DMS53 treated with DMSO at 0.1 percent for 48 hours (cell line): ENCODE results near the gene CHD9NB.
A peak's percentile ranks its signal among the peaks of the same experiment; 100 is the strongest.
"Not testable (repeated sequence)": the region's sequence is repeated elsewhere in the genome, so short reads cannot be mapped to it uniquely, and the experiment has no call there.

Experiments
- DNase-seq: peaks from one replicate; lab custom pipeline; 2025; ENCODE audit not compliant: unreplicated experiment; lab: John Stamatoyannopoulos, UW

The CHD9NB gene

GRCh38 chr16:53058441-53058840 is 5.7 kb upstream of the CHD9NB start:
- DNase-seq, result no peak

GRCh38 chr16:53057658-53058057 is 5.0 kb upstream of the CHD9NB start:
- DNase-seq, result no peak

GRCh38 chr16:53056392-53056881 is 3.7 kb upstream of the CHD9NB start:
- no peak for DNase-seq

- no peak for DNase-seq
Observed at GRCh38 chr16:53055541-53056391, 3.1 kb upstream of the CHD9NB start.

- peak; percentile 84 for DNase-seq
Observed at GRCh38 chr16:53054670-53055485, 2.2 kb upstream of the CHD9NB start, which contains the start of gene CHD9. CHD9 (plus strand) TSS chr16:53054991; CDS start chr16:53156090, 101,099 bp downstream.

GRCh38 chr16:53053967-53054669 is 1.4 kb upstream of the CHD9NB start:
- no peak for DNase-seq

GRCh38 chr16:53051255-53051654 is 1.4 kb downstream of the CHD9NB start:
- not testable (repeated sequence) for DNase-seq

- DNase-seq, result no peak
Observed at GRCh38 chr16:53048139-53048915, 4.4 kb downstream of the CHD9NB start.

- DNase-seq, result not testable (repeated sequence)
Observed at GRCh38 chr16:53047515-53047914, 5.2 kb downstream of the CHD9NB start.

GRCh38 chr16:53045341-53046220 is 7.1 kb downstream of the CHD9NB start:
- no peak for DNase-seq

GRCh38 chr16:53043986-53044601 is 8.6 kb downstream of the CHD9NB start:
- DNase-seq, result no peak

GRCh38 chr16:53043428-53043831 is 9.3 kb downstream of the CHD9NB start:
- no peak for DNase-seq

GRCh38 chr16:53042235-53042701 is 10.4 kb downstream of the CHD9NB start:
- DNase-seq, result no peak

GRCh38 chr16:53041320-53042051 is 11.2 kb downstream of the CHD9NB start:
- no peak for DNase-seq

GRCh38 chr16:53040788-53041187 is 11.9 kb downstream of the CHD9NB start:
- DNase-seq, result no peak

- DNase-seq, result not testable (repeated sequence)
Observed at GRCh38 chr16:53036711-53037110, 16.0 kb downstream of the CHD9NB start.

- no peak for DNase-seq
Observed at GRCh38 chr16:53036066-53036465, 16.6 kb downstream of the CHD9NB start.
